ENCODE results near the gene DEFB126.

The DEFB126 gene

DNA sequence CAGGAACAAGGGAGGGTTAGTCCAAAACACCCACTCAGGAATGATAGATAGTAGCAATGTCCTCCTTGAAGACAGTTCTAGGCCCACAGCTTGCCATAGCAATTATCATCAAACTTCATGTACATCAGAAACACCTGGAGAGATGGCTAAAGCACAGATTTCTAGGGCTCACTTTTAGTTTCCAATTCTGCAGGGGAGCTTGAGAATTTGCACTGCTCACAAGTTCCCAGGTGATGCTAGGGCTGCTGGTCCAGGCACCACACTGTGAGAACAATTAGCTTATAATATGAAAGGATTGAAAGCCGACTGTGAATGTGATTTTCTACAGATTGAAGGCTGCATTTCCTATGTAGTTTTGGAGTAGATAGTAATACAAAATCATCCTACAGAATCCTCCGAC, 3.5 kb downstream of the DEFB126 start:
- Histone ChIP-seq H3K27me3 (replicated peaks; ENCODE audit: control insufficient read depth, insufficient read depth, low read length, poor library complexity, severe bottlenecking) (no peaks in the 10 kb centered on the region), H3K27ac (ENCODE audit: insufficient read depth, low read length, poor library complexity, severe bottlenecking) (no peak overlapping the region), H3K4me3 (ENCODE audit: insufficient read depth, low read depth, low read length, poor library complexity, severe bottlenecking) (no peak overlapping the region), H3K4me1 (ENCODE audit: control insufficient read depth, insufficient read depth, low read length, poor library complexity, severe bottlenecking) (no peaks in the 10 kb centered on the region), H3K9me3 (ENCODE audit: control insufficient read depth, low read length) (no peaks in the 10 kb centered on the region), H3K36me3 (ENCODE audit: control insufficient read depth, insufficient read depth, low read length) (no peaks in the 10 kb centered on the region)
- DNase-seq, result no peak

DNA sequence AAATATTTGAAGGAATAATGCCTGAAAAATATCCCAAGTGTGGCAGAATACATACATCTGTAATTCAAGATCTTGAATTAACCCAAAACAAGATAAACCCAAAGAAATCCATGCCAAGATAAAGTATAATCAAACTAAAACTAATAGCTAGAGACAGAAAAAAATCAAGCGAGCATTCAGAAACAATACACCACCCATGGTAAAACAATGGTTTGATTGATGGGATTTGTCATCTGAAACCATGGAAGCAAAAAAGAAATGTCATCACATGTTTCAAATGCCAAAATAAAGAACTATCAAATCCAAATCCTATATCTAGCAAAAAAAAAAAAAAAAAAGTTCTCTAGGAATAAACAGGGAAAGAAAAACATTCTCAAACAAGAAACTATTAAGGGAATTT, 9.7 kb downstream of the DEFB126 start:
- H3K27ac ChIP-seq (ENCODE audit: insufficient read depth, low read length, poor library complexity, severe bottlenecking), result no peak overlapping the region
- H3K9me3 ChIP-seq (ENCODE audit: control insufficient read depth, low read length), result no peaks in the 10 kb centered on the region
- H3K4me3 ChIP-seq (ENCODE audit: insufficient read depth, low read depth, low read length, poor library complexity, severe bottlenecking), result no peak overlapping the region
- no peaks in the 10 kb centered on the region for H3K36me3 ChIP-seq (ENCODE audit: control insufficient read depth, insufficient read depth, low read length)
- no peak for DNase-seq
- H3K27me3 ChIP-seq (replicated peaks; ENCODE audit: control insufficient read depth, insufficient read depth, low read length, poor library complexity, severe bottlenecking), result peaks cover 3% of the 10 kb centered on the region
- H3K4me1 ChIP-seq (ENCODE audit: control insufficient read depth, insufficient read depth, low read length, poor library complexity, severe bottlenecking), result no peaks in the 10 kb centered on the region

- Histone ChIP-seq H3K4me1 (ENCODE audit: control insufficient read depth, insufficient read depth, low read length, poor library complexity, severe bottlenecking) (no peaks in the 10 kb centered on the region), H3K36me3 (ENCODE audit: control insufficient read depth, insufficient read depth, low read length) (no peaks in the 10 kb centered on the region), H3K4me3 (ENCODE audit: insufficient read depth, low read depth, low read length, poor library complexity, severe bottlenecking) (no peak within 1 kb of the TSS), H3K9me3 (ENCODE audit: control insufficient read depth, low read length) (no peaks in the 10 kb centered on the region), H3K27me3 (replicated peaks; ENCODE audit: control insufficient read depth, insufficient read depth, low read length, poor library complexity, severe bottlenecking) (peaks cover 8% of the 10 kb centered on the region), H3K27ac (ENCODE audit: insufficient read depth, low read length, poor library complexity, severe bottlenecking) (no peak within 1 kb of the TSS)
- DNase-seq, result no peak
Measured at GRCh38 chr20:157154-157553, 14.8 kb downstream of the DEFB126 start, which contains the start of gene DEFB127. TSS of gene DEFB127 (plus strand) at chr20:157454. CDS start at chr20:157545, 91 bp downstream.

DNA sequence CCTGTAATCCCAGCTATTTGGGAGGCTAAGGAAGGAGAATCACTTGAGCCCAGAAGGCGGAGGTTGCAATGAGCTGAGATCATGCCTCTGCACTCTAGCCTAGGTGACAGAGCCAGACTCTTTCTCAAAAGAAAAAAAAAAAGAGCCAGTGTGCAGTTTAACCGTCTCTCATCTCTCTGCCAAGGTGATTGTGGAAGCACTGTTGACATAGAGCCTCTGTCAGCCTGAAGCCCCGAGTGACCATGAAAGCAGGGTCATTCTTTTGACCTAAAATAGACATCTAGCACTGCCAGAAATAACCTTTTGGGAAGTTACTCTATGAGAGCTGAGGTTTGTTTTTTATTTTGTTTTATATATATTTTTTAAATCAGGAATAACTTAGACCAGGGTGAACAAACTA, 22.2 kb downstream of the DEFB126 start:
- DNase-seq, result no peak
- Histone ChIP-seq H3K4me1 (ENCODE audit: control insufficient read depth, insufficient read depth, low read length, poor library complexity, severe bottlenecking) (no peaks in the 10 kb centered on the region), H3K36me3 (ENCODE audit: control insufficient read depth, insufficient read depth, low read length) (no peaks in the 10 kb centered on the region), H3K9me3 (ENCODE audit: control insufficient read depth, low read length) (no peaks in the 10 kb centered on the region), H3K27ac (ENCODE audit: insufficient read depth, low read length, poor library complexity, severe bottlenecking) (no peak overlapping the region), H3K4me3 (ENCODE audit: insufficient read depth, low read depth, low read length, poor library complexity, severe bottlenecking) (no peak overlapping the region), H3K27me3 (replicated peaks; ENCODE audit: control insufficient read depth, insufficient read depth, low read length, poor library complexity, severe bottlenecking) (no peaks in the 10 kb centered on the region)

DNA sequence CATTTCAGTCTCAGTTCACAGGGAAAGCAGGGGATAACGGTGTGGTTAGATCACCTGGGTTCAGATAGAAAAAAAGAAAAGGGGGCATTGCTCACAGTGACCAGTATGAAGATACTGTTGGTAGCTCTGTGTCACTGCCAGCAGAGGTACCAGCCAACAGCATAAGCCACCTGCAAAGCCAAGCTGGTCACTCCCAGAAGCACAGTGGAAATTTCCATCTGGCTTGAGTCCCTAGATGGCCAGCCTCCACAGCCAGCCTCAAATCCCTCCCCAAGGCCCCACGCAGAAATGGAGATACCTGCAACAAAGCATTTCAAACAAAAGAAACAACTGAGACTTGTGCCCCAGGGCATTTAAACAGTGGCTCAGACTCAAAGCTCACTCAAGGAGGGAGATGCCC, 26.5 kb downstream of the DEFB126 start:
- Histone ChIP-seq H3K9me3 (ENCODE audit: control insufficient read depth, low read length) (no peaks in the 10 kb centered on the region), H3K27me3 (replicated peaks; ENCODE audit: control insufficient read depth, insufficient read depth, low read length, poor library complexity, severe bottlenecking) (no peaks in the 10 kb centered on the region), H3K4me3 (ENCODE audit: insufficient read depth, low read depth, low read length, poor library complexity, severe bottlenecking) (no peak overlapping the region), H3K27ac (ENCODE audit: insufficient read depth, low read length, poor library complexity, severe bottlenecking) (no peak overlapping the region), H3K4me1 (ENCODE audit: control insufficient read depth, insufficient read depth, low read length, poor library complexity, severe bottlenecking) (no peaks in the 10 kb centered on the region), H3K36me3 (ENCODE audit: control insufficient read depth, insufficient read depth, low read length) (no peaks in the 10 kb centered on the region)
- no peak for DNase-seq

DNA sequence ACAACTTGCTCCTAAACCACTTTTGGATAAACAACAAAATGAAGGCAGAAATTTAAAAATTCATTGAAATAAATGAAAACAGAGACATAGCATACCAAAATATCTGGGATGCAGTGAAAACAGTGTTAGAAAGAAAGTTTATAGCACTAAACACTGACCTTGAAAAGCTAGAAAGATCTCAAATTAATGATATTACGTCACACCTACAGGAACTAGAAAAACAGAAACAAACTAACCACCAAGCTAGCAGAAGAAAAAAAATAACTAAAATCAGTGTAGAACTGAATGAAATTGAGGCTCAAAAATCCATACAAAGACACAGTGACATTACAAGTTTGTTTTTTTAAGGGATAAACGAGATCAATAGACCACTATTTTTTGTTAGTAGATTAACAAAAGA, 41.9 kb downstream of the DEFB126 start:
- Histone ChIP-seq H3K4me1 (ENCODE audit: control insufficient read depth, insufficient read depth, low read length, poor library complexity, severe bottlenecking) (no peaks in the 10 kb centered on the region), H3K9me3 (ENCODE audit: control insufficient read depth, low read length) (no peaks in the 10 kb centered on the region), H3K36me3 (ENCODE audit: control insufficient read depth, insufficient read depth, low read length) (no peaks in the 10 kb centered on the region), H3K27ac (ENCODE audit: insufficient read depth, low read length, poor library complexity, severe bottlenecking) (no peak overlapping the region), H3K27me3 (replicated peaks; ENCODE audit: control insufficient read depth, insufficient read depth, low read length, poor library complexity, severe bottlenecking) (peaks cover 4% of the 10 kb centered on the region), H3K4me3 (ENCODE audit: insufficient read depth, low read depth, low read length, poor library complexity, severe bottlenecking) (no peak overlapping the region)
- DNase-seq, result no peak

DNA sequence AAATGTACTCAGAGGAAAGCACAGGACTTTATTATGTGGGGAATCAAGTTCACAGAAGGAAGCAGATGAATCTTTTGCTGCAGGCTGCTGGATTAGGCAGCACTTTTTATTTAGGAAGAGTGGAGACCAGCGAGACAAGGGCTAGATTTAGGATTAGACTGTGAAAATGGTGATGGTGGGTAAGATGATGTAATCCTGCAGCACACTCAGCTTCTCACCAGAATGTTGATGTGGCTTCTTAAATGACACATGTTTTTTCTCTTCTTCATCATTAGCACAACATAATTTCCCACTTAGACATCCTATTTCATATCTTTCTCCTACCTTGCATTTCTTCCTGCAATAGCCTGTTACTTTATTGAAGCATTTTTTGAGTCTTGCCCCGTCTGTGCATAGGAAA, 45.3 kb downstream of the DEFB126 start:
- Histone ChIP-seq H3K4me1 (ENCODE audit: control insufficient read depth, insufficient read depth, low read length, poor library complexity, severe bottlenecking) (no peaks in the 10 kb centered on the region), H3K36me3 (ENCODE audit: control insufficient read depth, insufficient read depth, low read length) (no peaks in the 10 kb centered on the region), H3K27me3 (replicated peaks; ENCODE audit: control insufficient read depth, insufficient read depth, low read length, poor library complexity, severe bottlenecking) (peaks cover 2% of the 10 kb centered on the region), H3K4me3 (ENCODE audit: insufficient read depth, low read depth, low read length, poor library complexity, severe bottlenecking) (no peak overlapping the region), H3K9me3 (ENCODE audit: control insufficient read depth, low read length) (no peaks in the 10 kb centered on the region), H3K27ac (ENCODE audit: insufficient read depth, low read length, poor library complexity, severe bottlenecking) (no peak overlapping the region)
- no peak for DNase-seq

DNA sequence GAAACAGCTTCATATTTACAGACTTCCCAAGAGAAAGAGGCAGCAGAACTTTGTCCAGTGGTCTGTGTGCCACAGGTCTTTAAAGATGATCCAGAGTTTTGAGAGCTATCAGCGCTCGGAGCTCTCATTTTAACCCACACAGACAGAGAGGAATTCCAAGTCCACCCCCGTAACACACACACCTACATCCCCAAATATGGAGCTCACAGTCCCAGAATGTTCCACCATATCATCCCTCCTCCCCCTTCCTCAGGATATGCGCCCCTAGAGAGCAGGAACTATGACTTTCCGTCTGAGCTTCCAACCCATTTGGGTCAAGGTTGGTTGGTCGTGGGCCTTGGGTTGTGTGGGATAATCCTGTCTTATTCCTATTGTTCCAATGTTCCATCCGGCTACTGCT, 47.2 kb downstream of the DEFB126 start, which contains the start of gene DEFB128:
Gene DEFB128, minus strand, starts transcription at position 101 of the 400 bp plus-strand sequence. Its CDS starts 88 bp downstream, at position 13.
- H3K27ac ChIP-seq (ENCODE audit: insufficient read depth, low read length, poor library complexity, severe bottlenecking), result no peak within 1 kb of the TSS
- no peaks in the 10 kb centered on the region for H3K36me3 ChIP-seq (ENCODE audit: control insufficient read depth, insufficient read depth, low read length)
- no peaks in the 10 kb centered on the region for H3K27me3 ChIP-seq (replicated peaks; ENCODE audit: control insufficient read depth, insufficient read depth, low read length, poor library complexity, severe bottlenecking)
- H3K9me3 ChIP-seq (ENCODE audit: control insufficient read depth, low read length), result no peaks in the 10 kb centered on the region
- no peaks in the 10 kb centered on the region for H3K4me1 ChIP-seq (ENCODE audit: control insufficient read depth, insufficient read depth, low read length, poor library complexity, severe bottlenecking)
- DNase-seq, result no peak
- no peak within 1 kb of the TSS for H3K4me3 ChIP-seq (ENCODE audit: insufficient read depth, low read depth, low read length, poor library complexity, severe bottlenecking)
